DMS114 treated with DMSO at 0.1 percent for 48 hours (cell line): Measurements from ENCODE around the gene HMGCLL1.

Experiments used
- DNase-seq: peaks from one replicate; lab custom pipeline; 2025; ENCODE audit not compliant: unreplicated experiment; lab: John Stamatoyannopoulos, UW

The HMGCLL1 gene

DNA sequence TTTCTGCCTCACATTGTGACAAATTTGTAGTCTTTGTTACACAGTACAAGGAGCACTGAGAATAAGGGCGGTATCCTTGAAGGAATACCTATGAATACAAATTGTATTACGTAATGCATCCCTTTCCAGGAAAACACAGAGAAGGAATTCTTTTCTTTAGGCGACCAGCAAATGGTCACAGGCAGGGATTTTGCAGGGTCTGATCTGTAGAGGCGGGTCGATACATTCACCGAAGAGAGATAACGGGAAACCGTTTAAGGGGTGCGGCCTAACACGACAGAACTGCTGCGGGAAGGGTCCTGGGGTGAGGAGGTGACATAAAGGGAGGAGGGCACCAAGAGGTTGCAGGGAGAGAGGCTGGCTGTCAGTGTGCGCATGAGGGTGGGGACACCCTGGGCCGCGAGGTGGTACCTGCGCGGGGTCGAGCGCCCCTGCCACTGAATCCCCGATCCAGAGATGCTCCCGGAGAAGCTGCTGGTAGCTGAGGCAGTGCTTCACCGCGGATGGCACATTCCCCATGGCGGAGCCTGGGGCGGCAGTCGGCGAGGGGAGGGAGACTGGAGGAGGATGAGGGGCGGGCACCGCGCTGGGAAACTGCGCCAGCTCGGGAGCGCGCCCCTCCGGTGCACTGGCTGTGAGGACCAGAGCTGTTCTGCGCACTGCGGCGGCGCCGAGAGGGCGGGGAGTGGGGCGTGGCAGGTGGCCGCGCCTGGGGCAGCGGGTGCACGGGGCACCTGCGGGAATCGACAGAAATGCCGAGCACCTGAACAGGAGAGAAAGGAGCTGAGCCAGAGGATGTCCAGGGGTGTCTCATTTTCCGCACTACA is at the start of gene HMGCLL1:
HMGCLL1 (minus strand) TSS at position 656 of the 827 bp plus-strand sequence; CDS start at position 519, 137 bp downstream.
- no peak for DNase-seq

DNA sequence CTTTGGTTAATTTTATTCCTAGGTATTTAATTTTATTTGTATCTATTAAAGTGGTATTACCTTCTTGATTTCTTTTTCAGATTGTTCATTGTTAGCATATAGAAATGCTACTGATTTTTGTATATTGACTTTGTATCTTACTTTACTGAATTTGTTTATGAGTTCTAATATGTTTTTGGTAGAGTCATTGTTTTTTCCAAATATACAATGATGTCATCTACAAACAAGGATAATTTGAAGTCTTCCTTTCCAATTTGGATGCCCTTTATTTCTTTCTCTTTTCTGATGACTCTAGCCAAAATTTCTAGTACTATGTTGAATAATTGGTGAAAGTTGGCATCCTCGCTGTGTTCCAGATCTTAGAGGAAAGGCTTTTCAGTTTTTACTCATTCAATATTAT is 43.0 kb upstream of the HMGCLL1 start:
- no peak for DNase-seq

DNA sequence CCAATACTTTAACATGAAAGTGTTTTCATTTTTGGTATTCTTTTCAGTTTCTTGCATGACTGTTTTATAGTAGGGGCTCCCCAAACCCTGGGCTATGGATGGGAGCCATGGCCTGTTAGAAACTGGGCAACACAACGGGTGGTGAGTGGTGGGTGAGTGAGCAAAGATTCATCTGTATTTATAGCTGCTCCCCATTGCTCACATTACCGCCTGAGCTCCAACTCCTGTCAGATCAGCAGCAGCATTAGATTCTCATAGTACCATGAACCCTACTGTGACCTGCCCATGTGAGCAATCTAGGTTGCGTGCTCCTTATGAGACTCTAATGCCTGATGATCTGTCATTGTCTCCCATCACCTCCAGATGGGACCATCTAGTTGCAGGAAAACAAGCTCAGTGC is 42.3 kb upstream of the HMGCLL1 start:
- no peak for DNase-seq

DNA sequence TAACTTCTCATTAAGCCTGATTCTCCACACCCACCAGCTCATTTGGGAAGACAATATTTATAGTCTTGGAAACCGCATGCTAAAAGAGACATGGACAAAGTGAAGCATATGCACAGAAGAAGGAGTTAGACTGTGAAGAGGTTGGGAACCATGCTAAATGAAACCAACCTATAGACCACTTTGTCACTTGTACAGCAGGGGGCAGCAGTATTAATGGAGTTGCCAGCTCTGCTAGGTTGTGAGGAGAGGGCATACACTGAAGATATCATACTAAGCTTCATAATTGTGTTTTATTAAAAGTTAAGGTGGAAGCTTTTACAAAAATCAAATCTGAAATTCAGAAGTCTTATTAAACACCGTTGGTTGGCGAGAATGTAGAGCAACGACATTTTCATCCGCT is 38.3 kb upstream of the HMGCLL1 start:
- DNase-seq, result peak; percentile 7

DNA sequence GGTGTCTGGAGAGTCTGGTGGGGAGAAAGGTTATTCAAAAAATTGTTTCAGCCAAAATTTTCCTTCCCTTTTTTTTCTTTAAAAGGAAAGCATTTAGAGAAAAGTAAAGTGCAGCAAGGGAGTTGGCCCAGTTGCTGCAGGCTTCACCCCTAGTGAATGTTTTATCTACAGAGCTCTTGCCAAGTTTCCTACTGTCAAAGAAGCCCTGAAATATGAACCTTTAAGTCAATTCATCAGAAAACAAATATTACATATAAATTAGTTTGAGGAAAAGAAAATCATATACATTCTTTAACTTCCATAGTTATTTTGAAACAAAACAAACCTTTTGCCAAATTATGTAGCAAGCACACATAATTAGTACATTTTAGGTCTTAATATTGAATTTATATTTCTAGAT is 25.0 kb upstream of the HMGCLL1 start:
- DNase-seq, result no peak

DNA sequence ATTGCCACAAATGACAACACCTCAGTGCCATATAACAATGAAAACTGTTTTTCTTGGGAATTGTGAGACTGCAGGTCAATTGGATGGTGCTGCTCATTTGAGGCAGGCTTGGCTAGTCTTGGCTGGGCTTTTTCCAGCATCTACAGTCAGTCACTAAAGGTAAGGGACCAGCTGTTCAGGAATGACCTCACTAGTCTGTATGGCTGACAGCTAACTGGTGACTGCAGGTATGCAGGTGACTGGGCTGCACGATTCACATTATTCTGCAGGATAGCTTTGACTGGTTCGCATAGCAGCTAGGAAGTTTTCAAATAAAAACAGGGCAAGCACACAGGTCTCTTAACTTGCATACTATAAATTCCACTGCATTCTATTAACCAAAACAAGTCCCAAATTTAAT is 22.1 kb upstream of the HMGCLL1 start:
- DNase-seq, result no peak

DNA sequence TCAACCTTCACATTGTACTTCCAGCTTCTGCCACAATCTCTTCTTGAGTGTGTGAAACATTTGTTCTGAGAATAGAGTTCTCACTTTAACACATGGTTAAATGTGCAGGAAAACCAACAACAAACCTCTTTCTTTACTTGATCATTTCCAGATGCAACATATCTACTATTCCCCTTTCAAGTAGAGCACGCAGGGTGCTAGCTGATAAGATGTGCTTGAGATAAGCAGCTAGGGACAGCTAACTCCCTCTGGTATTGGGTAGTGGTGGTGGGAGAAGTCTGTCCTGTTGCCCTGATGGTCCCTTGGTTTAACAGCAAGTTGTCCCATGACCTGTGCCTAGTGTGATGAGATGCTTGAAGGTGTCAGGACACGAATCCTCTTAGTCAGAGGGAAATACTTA is 15.4 kb upstream of the HMGCLL1 start:
- DNase-seq, result no peak

DNA sequence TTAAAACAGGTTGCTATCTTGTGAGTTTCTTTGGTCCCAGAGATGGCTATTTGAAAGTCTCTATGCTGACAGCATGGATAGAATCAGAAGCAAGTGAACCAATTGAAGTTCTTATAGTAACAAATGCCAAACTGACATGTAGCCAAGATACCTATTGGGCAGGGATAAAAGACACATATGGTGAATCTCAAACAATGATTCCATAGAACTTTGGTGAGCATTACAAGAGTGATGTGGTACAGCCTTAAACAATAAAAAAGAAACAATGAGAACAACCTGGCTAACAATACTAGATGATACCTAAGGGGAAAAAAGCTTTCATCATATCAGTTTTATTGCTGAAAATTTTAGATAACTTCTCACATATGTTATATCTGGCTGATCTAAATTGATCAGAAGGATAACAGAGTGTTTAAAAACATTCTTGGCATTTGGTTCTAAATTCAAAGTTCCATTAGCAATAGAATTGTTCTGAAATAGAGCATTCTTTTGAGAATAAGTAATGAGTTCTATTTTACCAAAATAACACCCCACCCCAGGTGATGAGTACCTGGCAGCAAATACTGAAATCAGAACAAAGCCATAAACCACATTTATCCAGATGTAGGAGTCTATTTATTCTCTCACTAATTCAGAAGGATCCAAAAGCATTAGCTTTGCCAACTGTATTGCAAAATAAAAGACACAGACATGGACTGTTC is 5.8 kb upstream of the HMGCLL1 start:
- no peak for DNase-seq

DNA sequence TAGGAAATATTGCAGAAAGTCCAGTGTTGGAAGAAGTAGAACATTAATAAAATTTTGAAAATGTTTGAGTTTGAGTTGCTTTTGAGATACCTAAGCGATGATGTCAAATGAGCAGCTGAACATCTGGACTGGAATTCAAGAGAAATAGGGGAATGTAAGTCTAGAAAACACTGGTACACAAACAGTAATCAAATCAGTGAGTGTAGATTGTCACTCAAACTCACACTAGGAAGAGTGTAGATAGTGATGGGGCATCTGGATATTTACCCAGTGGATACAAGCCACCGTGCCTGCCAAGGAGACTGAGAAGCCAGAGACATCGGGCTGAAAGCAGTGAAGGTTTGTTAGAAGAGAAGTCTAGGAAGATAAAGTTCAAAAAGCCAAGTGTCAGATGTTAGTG is 2.2 kb downstream of the HMGCLL1 start:
- no peak for DNase-seq

DNA sequence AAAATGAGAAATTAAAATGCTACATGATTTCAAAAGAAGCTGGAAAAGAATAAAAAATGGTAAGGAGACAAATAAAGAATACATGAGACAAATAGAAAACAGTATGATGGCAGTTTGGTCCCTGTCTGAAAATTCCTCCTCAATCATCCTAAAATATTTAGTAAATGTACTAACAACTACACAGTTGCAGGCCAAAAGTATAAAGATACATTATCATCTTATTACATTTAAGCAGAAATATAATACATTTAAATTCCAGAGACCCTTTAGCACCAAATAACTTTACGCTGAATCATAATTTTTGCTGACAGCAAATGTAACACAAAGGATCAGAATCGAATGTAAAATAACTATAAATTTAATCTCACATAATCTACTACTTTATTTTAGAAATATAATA is 4.4 kb downstream of the HMGCLL1 start:
- no peak for DNase-seq

DNA sequence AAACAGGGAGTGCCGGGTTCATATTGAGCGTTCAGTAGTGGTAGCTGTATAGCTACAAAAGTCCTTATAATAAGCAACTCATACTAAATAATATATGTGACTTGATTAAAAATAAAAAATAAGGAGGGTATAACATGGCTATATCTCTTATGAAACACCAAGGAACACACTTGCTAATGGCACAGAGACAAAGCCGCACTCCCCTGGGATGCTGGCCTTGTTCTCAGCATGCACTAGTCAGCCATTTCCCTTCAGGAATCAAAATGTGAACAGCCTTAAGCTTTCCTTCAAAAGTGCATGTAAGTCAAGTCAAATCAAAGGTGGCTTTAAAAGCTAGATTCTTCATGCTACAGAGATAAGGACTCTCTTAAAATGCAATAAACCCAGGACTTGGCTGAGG is 9.4 kb downstream of the HMGCLL1 start:
- DNase-seq, result no peak

DNA sequence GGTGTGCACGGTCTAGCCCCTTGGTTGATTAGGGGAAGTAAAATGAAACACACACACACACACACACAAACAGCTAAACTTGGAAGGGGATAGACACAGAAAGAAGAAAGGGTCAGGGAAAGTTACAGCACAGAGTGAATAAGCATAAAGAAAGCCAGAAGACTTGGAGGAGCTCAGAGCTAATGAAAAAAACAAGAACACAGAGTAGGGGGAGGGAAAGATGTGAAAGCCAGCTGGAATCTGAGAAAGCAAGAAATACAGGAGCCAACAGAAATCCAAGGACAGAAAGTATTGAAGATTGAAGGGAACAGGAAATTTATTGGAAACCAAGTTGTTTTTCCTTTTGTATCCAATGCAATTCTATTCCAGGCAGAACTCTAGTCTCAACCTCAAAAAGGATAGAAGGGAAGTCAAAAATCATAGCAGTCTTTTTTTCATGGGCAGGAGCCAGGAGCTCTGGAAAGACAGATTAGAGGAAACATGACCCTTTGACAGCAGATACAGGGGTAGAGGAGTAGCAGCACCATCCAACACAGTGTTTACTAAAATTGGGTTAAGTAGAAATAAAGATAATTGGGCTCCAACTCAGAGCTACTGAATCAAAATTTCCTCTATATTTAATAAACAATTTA is 10.1 kb downstream of the HMGCLL1 start:
- DNase-seq, result no peak

DNA sequence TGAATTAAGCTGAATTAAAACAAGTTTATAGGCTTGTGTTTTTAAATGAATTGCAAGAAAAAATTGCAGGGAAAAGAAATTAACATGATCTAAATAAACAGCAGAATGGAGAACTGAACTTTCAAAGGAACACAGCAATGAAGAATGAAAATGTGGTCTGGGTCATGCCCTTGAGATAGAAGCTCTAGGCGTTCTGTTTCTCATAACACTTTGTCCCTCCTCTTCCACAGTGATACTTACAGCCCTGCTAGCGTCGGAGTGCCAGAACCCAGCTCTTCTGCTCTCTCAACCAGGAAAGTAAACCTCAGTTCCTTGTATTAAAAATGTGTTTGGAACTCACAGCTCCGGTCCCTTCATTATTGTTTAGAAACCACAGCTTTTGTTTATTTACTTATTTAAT is 11.4 kb downstream of the HMGCLL1 start:
- DNase-seq, result no peak

DNA sequence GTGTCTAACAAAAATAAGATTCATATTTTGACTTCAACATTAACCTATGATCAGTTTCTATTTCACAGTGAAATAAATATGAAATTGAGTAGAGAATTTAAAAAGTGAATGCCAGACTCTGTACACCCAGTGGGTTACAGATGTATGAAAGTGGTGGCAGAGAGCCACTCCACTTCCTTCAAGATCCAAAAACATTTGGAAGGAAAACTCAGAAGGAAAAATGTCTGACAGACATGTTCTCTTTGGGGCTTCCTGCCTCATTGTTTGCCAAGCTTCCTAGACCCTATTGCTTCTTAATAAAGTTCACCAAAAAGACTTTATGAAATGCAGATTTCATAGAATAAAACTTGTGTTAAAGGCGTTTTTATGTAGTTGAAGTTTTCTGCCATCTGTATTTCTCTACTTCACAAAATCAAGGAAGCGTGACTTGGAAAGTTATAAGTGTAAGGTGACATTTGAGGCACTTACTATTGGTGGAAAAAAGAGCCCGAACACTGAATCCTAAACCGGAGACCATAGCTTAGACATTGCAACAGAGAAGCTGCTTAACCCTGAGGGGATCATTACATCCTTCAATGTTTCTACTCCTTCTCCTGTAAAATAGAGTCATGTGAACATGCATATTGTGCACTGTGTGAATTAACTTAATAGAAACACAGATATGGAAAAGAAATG is 12.8 kb downstream of the HMGCLL1 start:
- no peak for DNase-seq

DNA sequence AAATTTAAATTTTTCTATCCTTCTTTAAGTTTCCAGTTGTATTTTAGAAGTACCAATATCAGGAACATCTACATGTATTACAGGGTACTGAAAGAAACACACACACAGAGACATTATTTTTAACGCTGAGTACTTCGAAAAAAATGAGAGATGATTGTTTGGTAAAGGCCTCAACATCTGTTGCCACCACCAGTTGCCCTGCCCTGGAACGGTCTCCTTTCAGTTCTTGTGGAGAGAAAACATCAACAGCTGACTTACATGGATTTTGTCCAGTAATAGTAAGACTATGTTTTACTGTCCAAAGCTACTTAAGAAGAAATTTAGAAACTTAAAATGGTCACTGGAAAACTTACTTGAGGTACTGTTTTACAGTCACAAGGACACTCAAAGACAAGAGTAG is 16.7 kb downstream of the HMGCLL1 start:
- DNase-seq, result no peak

DNA sequence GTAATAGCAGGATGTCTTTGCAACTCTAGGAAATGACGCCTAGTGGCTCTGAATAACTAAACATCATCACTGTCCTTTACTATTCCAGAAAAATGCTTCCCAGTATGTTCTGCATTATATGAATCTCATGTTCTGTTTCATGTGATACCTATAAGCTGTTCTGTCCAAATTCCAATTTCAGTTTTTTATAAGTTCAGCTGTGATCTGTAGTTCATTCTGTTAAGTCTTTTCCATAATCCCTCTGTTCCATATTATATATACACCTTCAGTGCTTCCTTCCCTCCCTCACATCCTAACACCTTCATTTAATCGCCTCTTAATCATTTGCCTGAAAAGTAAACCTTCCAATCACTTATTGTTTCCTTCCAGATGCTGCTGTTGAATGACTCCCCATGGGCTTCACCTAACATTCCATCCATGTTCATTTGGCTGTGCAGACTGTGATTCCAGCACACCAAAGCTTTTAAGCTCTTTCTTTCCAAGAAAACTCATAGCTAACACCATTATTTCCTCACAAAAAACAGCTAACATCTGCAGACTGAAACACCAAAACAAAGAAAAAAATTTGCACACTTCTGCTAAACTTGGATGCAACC is 18.6 kb downstream of the HMGCLL1 start:
- no peak for DNase-seq

DNA sequence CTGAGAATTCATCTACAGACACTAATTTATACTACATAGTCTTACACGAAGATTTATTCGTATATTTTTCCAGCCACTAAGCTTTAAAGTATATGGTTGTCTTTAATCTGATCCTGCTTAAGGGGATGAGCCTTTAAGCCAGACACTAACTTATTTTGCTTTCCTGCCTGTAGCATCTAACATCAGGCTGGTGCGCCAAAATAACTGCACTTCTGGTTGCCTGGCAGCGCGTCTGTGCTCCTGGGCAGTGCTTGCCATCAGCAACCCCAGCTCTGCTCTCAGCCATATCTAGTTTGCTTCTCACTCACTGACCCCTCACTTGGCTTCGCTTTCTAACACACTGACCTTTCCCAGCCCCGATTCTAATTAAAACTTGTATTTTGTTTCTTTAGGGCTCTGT is 21.8 kb downstream of the HMGCLL1 start:
- no peak for DNase-seq

DNA sequence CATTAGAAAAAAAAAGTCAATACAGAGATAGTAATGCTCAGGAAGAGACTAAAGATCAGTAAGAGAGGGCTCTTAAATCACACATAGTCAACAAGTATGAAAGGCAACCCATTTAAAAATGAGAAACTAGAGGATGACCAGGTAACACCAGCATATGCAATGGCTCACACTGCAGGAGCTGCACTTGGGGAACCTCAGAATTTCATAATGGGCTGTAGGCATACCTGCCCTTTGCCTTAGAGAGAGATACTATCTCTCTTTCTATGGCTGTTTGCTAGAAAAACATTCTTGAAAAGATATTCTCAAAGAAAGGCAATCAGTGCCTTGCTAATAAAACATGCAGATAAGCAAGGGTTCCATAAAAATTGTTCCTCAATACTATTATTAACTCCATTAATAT is 33.2 kb downstream of the HMGCLL1 start:
- DNase-seq, result no peak

DNA sequence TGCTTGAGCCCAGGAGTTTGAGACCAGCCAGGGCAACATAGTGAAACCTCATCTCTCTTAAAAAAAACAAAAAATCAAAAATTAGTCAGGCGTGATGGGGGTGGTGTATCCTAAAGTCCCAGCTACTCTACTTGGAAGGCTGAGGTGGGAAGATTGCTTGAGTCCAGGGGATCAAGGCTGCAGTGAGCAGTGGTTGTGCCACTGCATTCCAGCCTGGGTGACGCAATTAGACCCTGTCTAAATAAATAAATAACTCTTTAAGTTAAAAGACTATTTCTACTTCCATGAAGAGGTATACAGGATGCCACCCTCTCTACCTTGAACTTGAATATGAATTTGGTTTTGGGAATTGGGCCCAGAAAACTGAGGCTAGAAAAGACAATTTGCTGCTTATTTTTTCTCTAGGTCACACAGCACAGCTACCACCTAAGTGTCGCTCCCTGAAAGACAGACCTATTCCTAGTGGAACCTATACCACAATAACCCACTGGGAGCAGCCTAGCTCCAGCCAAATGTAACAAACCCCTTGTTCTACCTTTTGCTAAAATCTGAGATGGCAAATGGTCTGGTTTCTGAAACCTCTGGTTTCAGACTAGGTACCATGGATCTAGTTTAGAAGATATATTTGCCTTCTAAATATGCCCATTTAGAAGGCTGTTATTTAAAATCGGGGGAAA is 35.2 kb downstream of the HMGCLL1 start:
- no peak for DNase-seq

DNA sequence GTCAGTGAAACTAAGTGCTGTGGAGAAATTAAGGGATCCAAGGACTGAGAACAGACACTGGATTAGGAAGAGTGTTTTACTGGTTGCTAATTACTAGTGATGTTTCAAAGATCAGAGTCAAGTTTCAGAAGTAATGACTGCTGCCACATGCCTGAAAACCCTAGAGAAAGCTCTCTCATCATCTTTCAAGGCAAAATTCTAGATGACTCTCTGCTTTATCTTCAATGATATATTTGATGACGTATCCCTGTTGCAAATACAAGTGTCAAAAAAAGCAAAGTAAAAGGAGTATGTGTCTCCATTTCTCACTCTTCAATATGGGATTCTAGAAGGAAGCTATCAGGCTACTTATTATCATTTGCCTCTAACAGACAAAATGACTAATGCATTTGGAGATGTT is 38.0 kb downstream of the HMGCLL1 start:
- no peak for DNase-seq
